GM21825 (cell line): ENCODE measurements around the gene PRG3.

Experiments
- ATAC-seq: cut with Tn5 transposase; IDR thresholded peaks from one replicate; pipeline ENCODE4 v1.9.1; 2021; ENCODE audit warnings: mild to moderate bottlenecking, moderate library complexity; ENCODE audit not compliant: unreplicated experiment

PRG3 gene

GRCh38 chr11:57380975-57381374 is at the start of gene PRG3:
Gene PRG3 (minus strand): TSS chr11:57381150. CDS start chr11:57380708, 442 bp downstream.
- ATAC-seq, result no peak

GRCh38 chr11:57429946-57430345 is 49.0 kb upstream of the PRG3 start:
- no peak for ATAC-seq

- no peak for ATAC-seq
These were observed 47.7 kb upstream of the PRG3 start for GRCh38 chr11:57428643-57429042.

GRCh38 chr11:57427727-57428082 is 46.8 kb upstream of the PRG3 start:
- ATAC-seq, result no peak

- ATAC-seq, result peak; percentile 57
These were observed 46.2 kb upstream of the PRG3 start, which contains the start of gene SLC43A3 for GRCh38 chr11:57426929-57427726. Gene SLC43A3 (minus strand): TSS chr11:57427121. CDS start chr11:57426172, 949 bp downstream.

GRCh38 chr11:57426439-57426928 is 45.5 kb upstream of the PRG3 start:
- ATAC-seq, result no peak

GRCh38 chr11:57425565-57426438 is 44.9 kb upstream of the PRG3 start:
- ATAC-seq, result no peak

GRCh38 chr11:57424792-57425564 is 44.0 kb upstream of the PRG3 start:
- peak; percentile 87 for ATAC-seq

- no peak for ATAC-seq
These were observed 43.3 kb upstream of the PRG3 start for GRCh38 chr11:57424137-57424791.

- no peak for ATAC-seq
These were observed 41.7 kb upstream of the PRG3 start for GRCh38 chr11:57422669-57423068.

- ATAC-seq, result no peak
These were observed 40.9 kb upstream of the PRG3 start for GRCh38 chr11:57421805-57422204.

GRCh38 chr11:57421066-57421465 is 40.1 kb upstream of the PRG3 start:
- no peak for ATAC-seq

GRCh38 chr11:57419146-57419545 is 38.2 kb upstream of the PRG3 start:
- no peak for ATAC-seq

- ATAC-seq, result no peak
These were observed 37.2 kb upstream of the PRG3 start for GRCh38 chr11:57418131-57418530.

- ATAC-seq, result no peak
These were observed 36.1 kb upstream of the PRG3 start for GRCh38 chr11:57417056-57417455.

- no peak for ATAC-seq
These were observed 35.5 kb upstream of the PRG3 start for GRCh38 chr11:57416436-57416835.

- ATAC-seq, result no peak
These were observed 33.8 kb upstream of the PRG3 start for GRCh38 chr11:57414612-57415212.

GRCh38 chr11:57413681-57414080 is 32.7 kb upstream of the PRG3 start:
- no peak for ATAC-seq

- ATAC-seq, result no peak
These were observed 29.3 kb upstream of the PRG3 start for GRCh38 chr11:57410287-57410686.
